HL-60 (cell line): ENCODE data around the gene RTN4RL1.

Source experiments
- CTCF ChIP-seq: IDR thresholded peaks from one replicate; pipeline ENCODE4 v1.5.1; 2011; ENCODE audit warnings: low read length, control low read depth, inconsistent platforms; ENCODE audit not compliant: insufficient read depth
- POLR2AphosphoS5 ChIP-seq: IDR thresholded peaks from 2 replicates; pipeline ENCODE4 v1.6.1; 2012; ENCODE audit warnings: low read depth

GRCh38 chr17:2042933-2043332, 17.8 kb upstream of the RTN4RL1 start:
- TF ChIP-seq CTCF (no peak), POLR2AphosphoS5 (no peak)
